ENCODE data around the gene DLGAP4. TPM values are rescaled to one million over a fixed set of nuclear protein-coding genes. Genes with fewer than 3 reads are reported as not detected.
A peak's percentile ranks its signal among the peaks of the same experiment; 100 is the strongest.

The DLGAP4 gene
- total and polyA plus RNA-seq, 2 of the 13 experiments (the other 11 are each of a cell fraction or from before 2014, with no cell fraction given), result 15.2 to 26.7 TPM

GRCh38 chr20:36352843-36353553 lies 46.9 kb downstream of the DLGAP4 start:
- FAIRE-seq (no peak), ATAC-seq (peak; percentile 76), DNase-seq (ENCODE audit: low spot score) (peak; percentile 45)
- CTCF ChIA-PET (ENCODE audit: low intra/inter-chr PET ratio, low total read pairs), result no interaction called here
- Histone ChIP-seq H3K9me3 (ENCODE audit: low read length) (no peaks in the 10 kb centered on the region), H3K27ac (ENCODE audit: extremely low read length, insufficient read depth, low read length) (no peak overlapping the region), H3K36me3 (replicated peaks in 1 of 2; ENCODE audit: control insufficient read depth in 1 of 2, insufficient read depth in 2 of 2, low read length in 2 of 2) (no peaks in the 10 kb centered on the region), H3K9ac (ENCODE audit: insufficient read depth, low read depth, low read length) (no peak overlapping the region), H2AFZ (ENCODE audit: low read length) (no peak overlapping the region), H3K79me2 (ENCODE audit: insufficient read depth, low read length) (no peaks in the 10 kb centered on the region), H3K4me2 (ENCODE audit: low read depth, low read length) (no peak overlapping the region), H3K27me3 (ENCODE audit: control insufficient read depth in 1 of 2, insufficient read depth in 2 of 2, low read length in 2 of 2) (peaks cover 0 to 23% of the 10 kb centered on the region in 2 experiments; a peak in 2 of 5 replicates), H3K4me3 (replicated peaks in 1 of 3; ENCODE audit: insufficient read depth in 1 of 3, low read depth in 2 of 3, low read length in 3 of 3) (no peak overlapping the region), H4K20me1 (ENCODE audit: insufficient read depth, low read length) (peaks cover 3% of the 10 kb centered on the region; the same call in 1 of the 2 replicates), H3K4me1 (ENCODE audit: insufficient read depth, low read length) (peaks cover 15% of the 10 kb centered on the region)
- no TSS peak for BruUV-seq (replicated peaks)
- in situ Hi-C loops (cut with HindIII; ENCODE audit: extremely low pct_ligation_motif_present, low pct_unique_long_range_greater_than_20kb) (no loop called here), intact Hi-C loops (cut with micrococcal nuclease; ENCODE audit: unreplicated experiment) (no loop called here)
- WGBS (ENCODE audit: low lambda C conversion rate), result 19% methylated on average over 10 of the region's 11 CpGs
- POLR2A ChIA-PET, result no interaction called here
- no peak for TF ChIP-seq HCFC1 (IDR thresholded peaks at IDR 0.05; ENCODE audit: low read depth, low read length)
- TF ChIP-seq HNRNPLL (IDR thresholded peaks at IDR 0.05; ENCODE audit: low read depth, low read length, poor library complexity, severe bottlenecking), result peak; percentile 22
- TF ChIP-seq KAT8 (CRISPR knock-in tag; IDR thresholded peaks at IDR 0.05), result no peak
- TF ChIP-seq HMGXB3 (CRISPR knock-in tag; IDR thresholded peaks at IDR 0.05; ENCODE audit: borderline replicate concordance), result no peak
- peak; percentile 72; the same call in 1 of the 2 replicates for TF ChIP-seq ATF3 (CRISPR knock-in tag; IDR thresholded peaks at IDR 0.05)
- no peak for TF ChIP-seq CBFB (CRISPR knock-in tag; IDR thresholded peaks at IDR 0.05)
- TF ChIP-seq MTA3 (CRISPR knock-in tag; IDR thresholded peaks at IDR 0.05), result no peak
- no peak; a peak in 1 of 4 replicates for TF ChIP-seq REST (IDR thresholded peaks at IDR 0.05; ENCODE audit: borderline replicate concordance in 1 of 2, low read depth in 1 of 2, low read length in 2 of 2)
- peak; percentile 72; the same call in 1 of the 2 replicates for TF ChIP-seq JUNB (CRISPR knock-in tag; IDR thresholded peaks at IDR 0.05; ENCODE audit: borderline replicate concordance)
- TF ChIP-seq SNAI1 (CRISPR knock-in tag; IDR thresholded peaks at IDR 0.05; ENCODE audit: borderline replicate concordance), result no peak
- no peak for TF ChIP-seq SAP130 (CRISPR knock-in tag; IDR thresholded peaks at IDR 0.05; ENCODE audit: low read depth)
- TF ChIP-seq CREB1 (IDR thresholded peaks at IDR 0.05), result no peak
- TF ChIP-seq CREB1 (CRISPR knock-in tag; IDR thresholded peaks at IDR 0.05), result no peak
- TF ChIP-seq MIER2 (CRISPR knock-in tag; IDR thresholded peaks at IDR 0.05), result 0 out of 2 replicates have a peak, but pooled peaks have one; percentile 61
- no peak for TF ChIP-seq PAX8 (CRISPR knock-in tag; IDR thresholded peaks at IDR 0.05; ENCODE audit: borderline replicate concordance)
- TF ChIP-seq ZNF501 (CRISPR knock-in tag; IDR thresholded peaks at IDR 0.05), result no peak
- TF ChIP-seq MAFF (IDR thresholded peaks at IDR 0.05; ENCODE audit: low read depth, low read length), result peak; percentile 95

Measured in HepG2 (cell line).